SJCRH30 (cell line): ENCODE results near the gene IL21. TPM values are rescaled to one million over a fixed set of nuclear protein-coding genes. Genes with fewer than 3 reads are reported as not detected.

Experiments
- DNase-seq, 2 experiments: peaks; one replicate each; pipeline ENCODE4 v3.0.0-alpha.2; 2015 to 2020
- H3K27ac ChIP-seq: fragments of 250-450 bp; sonication (Bioruptor Pico); 2 replicates; pipeline ENCODE4 v1.5.1; 2020; ENCODE audit warnings: mild to moderate bottlenecking, moderate library complexity
- H3K27me3 ChIP-seq: fragments of 250-450 bp; sonication (Bioruptor Pico); 2 replicates; pipeline ENCODE4 v1.5.1; 2020; ENCODE audit warnings: mild to moderate bottlenecking, moderate library complexity
- H3K36me3 ChIP-seq: fragments of 250-450 bp; sonication (Bioruptor Pico); 2 replicates; pipeline ENCODE4 v1.5.1; 2020; ENCODE audit warnings: mild to moderate bottlenecking, moderate library complexity
- H3K4me1 ChIP-seq: fragments of 250-450 bp; sonication (Bioruptor Pico); 2 replicates; pipeline ENCODE4 v1.5.1; 2020; ENCODE audit warnings: mild to moderate bottlenecking, moderate library complexity
- H3K4me3 ChIP-seq: fragments of 250-450 bp; sonication (Bioruptor Pico); 2 replicates; pipeline ENCODE4 v1.5.1; 2020; ENCODE audit warnings: mild to moderate bottlenecking, moderate library complexity
- H3K9me3 ChIP-seq: fragments of 250-450 bp; sonication (Bioruptor Pico); replicated peaks from 2 replicates; pipeline ENCODE4 v1.5.1; 2020; ENCODE audit warnings: mild to moderate bottlenecking, moderate library complexity
- total RNA-seq: library from RNA; depleted of rRNA; stranded (reverse); fragments of >200 nt; shearing (Covaris generic); gene quantifications from 2 replicates; pipeline ENCODE4 v1.2.3, GENCODE V29; 2014

Gene IL21
- total RNA-seq, 1 experiment from 2014 or later = not detected

GRCh38 chr4:122616915-122617596 lies 3.8 kb downstream of the IL21 start:
- Histone ChIP-seq H3K4me1 (no peaks in the 10 kb centered on the region), H3K4me3 (no peak overlapping the region), H3K27me3 (peaks cover 9% of the 10 kb centered on the region; the same call in 1 of the 2 replicates), H3K36me3 (no peaks in the 10 kb centered on the region), H3K27ac (no peak overlapping the region), H3K9me3 (no peaks in the 10 kb centered on the region)
- no peak for DNase-seq

DNA sequence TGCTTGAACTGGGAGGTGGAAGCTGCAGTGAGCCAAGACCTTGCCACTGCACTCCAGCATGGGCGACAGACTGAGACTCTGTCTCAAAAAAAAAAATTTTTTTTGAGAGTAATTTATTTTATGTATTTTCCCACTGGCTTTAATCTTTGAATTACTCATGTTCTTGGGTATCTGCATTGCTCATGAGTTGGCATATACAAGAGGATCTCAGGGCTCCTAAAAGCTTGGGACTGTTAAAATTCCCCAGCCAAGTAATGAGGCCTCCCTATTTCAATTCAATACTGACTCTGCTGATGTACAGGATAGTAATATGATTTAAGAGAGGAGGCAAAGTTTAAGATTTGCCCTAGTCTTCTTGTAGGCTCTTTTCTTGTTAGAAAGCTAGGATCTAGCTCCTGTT lies 6.2 kb downstream of the IL21 start:
- peaks cover 9% of the 10 kb centered on the region; the same call in 1 of the 2 replicates for H3K27me3 ChIP-seq
- H3K36me3 ChIP-seq = no peaks in the 10 kb centered on the region
- no peaks in the 10 kb centered on the region for H3K4me1 ChIP-seq
- H3K9me3 ChIP-seq = no peaks in the 10 kb centered on the region
- no peak for DNase-seq
- no peak overlapping the region for H3K27ac ChIP-seq
- no peak overlapping the region for H3K4me3 ChIP-seq

- DNase-seq = no peak
- Histone ChIP-seq H3K27ac (no peak overlapping the region), H3K4me1 (no peaks in the 10 kb centered on the region), H3K9me3 (no peaks in the 10 kb centered on the region), H3K36me3 (no peaks in the 10 kb centered on the region), H3K4me3 (no peak overlapping the region), H3K27me3 (peaks cover 5% of the 10 kb centered on the region)
These were observed 8.3 kb downstream of the IL21 start for GRCh38 chr4:122612540-122612939.

- Histone ChIP-seq H3K4me3 (no peak overlapping the region), H3K27me3 (no peaks in the 10 kb centered on the region; the same call in 1 of the 2 replicates), H3K27ac (no peak overlapping the region), H3K36me3 (no peaks in the 10 kb centered on the region), H3K9me3 (no peaks in the 10 kb centered on the region), H3K4me1 (0 out of 2 replicates have a peak, but pooled peaks cover 3% of the 10 kb centered on the region)
- DNase-seq = peak; percentile 11 to 39
These were observed 14.4 kb downstream of the IL21 start for GRCh38 chr4:122606364-122607043.

- Histone ChIP-seq H3K4me3 (no peak overlapping the region), H3K4me1 (0 out of 2 replicates have a peak, but pooled peaks cover 3% of the 10 kb centered on the region), H3K27ac (no peak overlapping the region), H3K36me3 (no peaks in the 10 kb centered on the region), H3K9me3 (no peaks in the 10 kb centered on the region), H3K27me3 (no peaks in the 10 kb centered on the region; the same call in 1 of the 2 replicates)
- DNase-seq = no peak
These were observed 16.7 kb downstream of the IL21 start for GRCh38 chr4:122604146-122604545.

- Histone ChIP-seq H3K4me3 (no peak overlapping the region), H3K27me3 (no peaks in the 10 kb centered on the region), H3K9me3 (no peaks in the 10 kb centered on the region), H3K27ac (no peak overlapping the region), H3K4me1 (0 out of 2 replicates have a peak, but pooled peaks cover 3% of the 10 kb centered on the region), H3K36me3 (no peaks in the 10 kb centered on the region)
- DNase-seq = peak in 1 of 2 experiments; percentile 15
These were observed 17.7 kb downstream of the IL21 start for GRCh38 chr4:122603156-122603574.

DNA sequence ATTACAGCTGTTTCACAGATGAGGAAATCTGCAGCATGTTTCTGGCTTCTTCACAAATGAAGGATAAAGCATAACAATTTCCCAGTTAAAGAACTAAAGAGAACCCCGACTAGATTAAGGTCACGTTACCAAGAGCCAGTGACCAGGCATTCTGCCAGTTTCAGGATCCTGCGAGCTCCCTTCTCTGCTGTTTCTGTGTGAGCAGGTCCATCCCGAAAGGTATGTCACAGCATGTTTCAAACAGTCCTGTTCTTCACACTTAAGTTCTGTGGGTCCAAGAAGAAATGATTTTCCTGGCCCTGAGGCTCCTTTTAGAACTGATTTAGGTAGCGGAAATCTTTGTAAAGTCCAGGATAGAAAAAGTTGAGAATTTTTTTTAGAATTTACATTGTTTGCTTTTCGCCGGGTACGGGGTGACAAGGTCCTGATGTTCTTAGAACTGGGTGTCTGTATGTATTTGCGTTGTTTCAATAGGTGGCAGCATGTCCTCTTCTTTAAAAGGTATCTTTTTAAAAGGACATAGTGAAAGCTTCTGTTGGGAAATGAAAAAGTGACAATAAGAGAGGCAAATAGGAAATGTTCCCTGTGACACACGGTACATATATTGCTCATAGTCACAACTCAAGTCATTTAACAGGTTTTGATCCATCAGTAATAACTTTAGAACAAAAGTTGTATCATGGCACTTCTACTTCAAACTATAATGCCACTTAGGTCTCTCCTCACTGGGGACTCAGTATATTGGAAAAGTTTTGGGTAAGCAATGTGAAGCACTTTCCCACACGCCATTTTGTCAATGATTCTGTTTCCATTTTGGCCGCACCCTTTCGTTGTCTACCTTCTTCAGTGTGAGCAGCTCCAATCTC lies 18.4 kb downstream of the IL21 start:
- Histone ChIP-seq H3K9me3 (no peaks in the 10 kb centered on the region), H3K27ac (no peak overlapping the region), H3K27me3 (no peaks in the 10 kb centered on the region), H3K4me3 (no peak overlapping the region), H3K4me1 (0 out of 2 replicates have a peak, but pooled peaks cover 3% of the 10 kb centered on the region), H3K36me3 (no peaks in the 10 kb centered on the region)
- peak in 1 of 2 experiments; percentile 38 for DNase-seq

GRCh38 chr4:122591196-122591595 lies 29.7 kb downstream of the IL21 start:
- no peak overlapping the region for H3K27ac ChIP-seq
- H3K4me3 ChIP-seq = no peak overlapping the region
- H3K27me3 ChIP-seq = no peaks in the 10 kb centered on the region
- DNase-seq = no peak
- no peaks in the 10 kb centered on the region for H3K36me3 ChIP-seq
- no peaks in the 10 kb centered on the region for H3K4me1 ChIP-seq
- no peaks in the 10 kb centered on the region for H3K9me3 ChIP-seq

DNA sequence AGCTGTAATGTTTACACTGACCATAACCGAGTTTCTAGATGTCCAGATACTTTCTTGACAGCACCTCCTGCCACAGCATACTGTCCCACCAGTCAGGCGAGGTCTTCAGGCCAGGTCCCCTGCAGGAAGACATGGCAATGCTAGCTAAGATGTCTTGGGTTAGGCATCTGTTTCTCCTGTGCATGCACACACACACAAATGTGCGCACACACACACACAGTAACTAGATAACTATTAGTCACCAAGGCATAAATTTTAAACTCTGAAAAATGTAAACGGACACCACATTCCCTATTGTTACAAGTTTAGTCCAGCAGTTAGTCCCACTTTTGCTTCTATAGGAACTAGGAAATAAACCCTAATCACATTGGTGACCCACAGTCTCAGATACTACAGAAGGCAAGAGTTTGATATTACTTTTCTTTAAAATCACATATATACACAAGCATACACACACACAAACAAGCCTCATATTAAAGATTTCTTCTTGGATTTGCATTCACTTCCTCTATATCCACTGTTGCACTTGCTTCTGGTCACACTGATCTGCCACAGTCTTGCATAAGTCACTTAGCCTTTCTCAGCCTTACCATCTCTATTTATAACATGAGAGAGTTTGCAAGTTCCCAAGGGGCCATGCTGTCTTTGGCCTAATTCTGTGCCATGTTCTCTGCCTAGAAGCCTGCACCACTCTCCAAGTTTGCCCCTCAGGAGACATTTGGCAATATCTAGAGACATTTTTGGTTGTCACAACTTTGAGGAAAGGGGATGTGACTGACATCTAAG lies 32.2 kb downstream of the IL21 start:
- Histone ChIP-seq H3K27me3 (no peaks in the 10 kb centered on the region), H3K4me3 (no peak overlapping the region), H3K9me3 (no peaks in the 10 kb centered on the region), H3K4me1 (no peaks in the 10 kb centered on the region), H3K27ac (no peak overlapping the region), H3K36me3 (no peaks in the 10 kb centered on the region)
- DNase-seq = no peak

GRCh38 chr4:122584519-122584918 lies 36.3 kb downstream of the IL21 start:
- DNase-seq = no peak
- no peaks in the 10 kb centered on the region for H3K9me3 ChIP-seq
- H3K27me3 ChIP-seq = no peaks in the 10 kb centered on the region
- H3K36me3 ChIP-seq = no peaks in the 10 kb centered on the region
- no peaks in the 10 kb centered on the region for H3K4me1 ChIP-seq
- H3K4me3 ChIP-seq = no peak overlapping the region
- H3K27ac ChIP-seq = no peak overlapping the region

GRCh38 chr4:122583906-122584305 lies 37.0 kb downstream of the IL21 start:
- no peak for DNase-seq
- Histone ChIP-seq H3K27ac (no peak overlapping the region), H3K4me1 (peaks cover under 1% of the 10 kb centered on the region; the same call in 1 of the 2 replicates), H3K9me3 (no peaks in the 10 kb centered on the region), H3K27me3 (no peaks in the 10 kb centered on the region), H3K36me3 (no peaks in the 10 kb centered on the region), H3K4me3 (no peak overlapping the region)

- Histone ChIP-seq H3K27me3 (no peaks in the 10 kb centered on the region), H3K9me3 (no peaks in the 10 kb centered on the region; the same call in 1 of the 2 replicates), H3K27ac (no peak overlapping the region), H3K4me3 (no peak overlapping the region; the same call in 1 of the 2 replicates), H3K4me1 (peaks cover 4% of the 10 kb centered on the region), H3K36me3 (no peaks in the 10 kb centered on the region)
- DNase-seq = peak; percentile 74 to 86
These were observed 42.8 kb downstream of the IL21 start for GRCh38 chr4:122577808-122578781.

DNA sequence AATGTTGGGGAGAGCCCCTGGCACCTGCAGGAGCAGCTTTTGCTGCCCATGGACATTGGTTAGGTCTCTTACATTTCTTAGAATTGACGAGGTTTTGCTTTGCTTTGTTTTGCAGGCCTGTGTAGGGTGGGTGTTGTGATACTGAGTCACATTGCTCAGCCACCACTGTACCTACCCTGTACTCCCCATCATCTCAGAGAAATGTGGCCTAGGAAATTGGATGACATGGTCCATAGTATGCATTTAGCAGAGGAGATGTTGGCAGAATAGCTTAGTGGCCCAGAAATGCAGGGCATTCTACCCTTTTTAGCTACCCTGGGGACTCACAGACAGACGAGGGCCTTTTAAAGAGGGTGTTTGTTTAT lies 43.7 kb downstream of the IL21 start:
- Histone ChIP-seq H3K27me3 (no peaks in the 10 kb centered on the region), H3K27ac (no peak overlapping the region), H3K36me3 (no peaks in the 10 kb centered on the region), H3K4me3 (no peak overlapping the region), H3K9me3 (no peaks in the 10 kb centered on the region; the same call in 1 of the 2 replicates), H3K4me1 (peaks cover 4% of the 10 kb centered on the region)
- DNase-seq = no peak
